Stimulated activated effector memory CD8-positive, alpha-beta T cell treated with anti-CD3 and anti-CD28 coated beads, Interleukin-12 subunit alpha, Interleukin-12 subunit beta, amount 100 ng/mL, for 72 hours (primary cell): Measurements from ENCODE around the gene ACSF2.

ENCODE experiments used
- ATAC-seq: fragments of 150-1000 bp; cut with Tn5 transposase; 2 replicates; pipeline ENCODE4 v1.10.0; 2021
- DNase-seq, 2 donors: peaks; one replicate each; pipeline ENCODE4 v3.0.0; 2021 to 2022; ENCODE audit warnings: low spot score in 2 of 2
- H3K27ac Mint-ChIP-seq: one replicate; pipeline ENCODE4 v1.8.0; 2022; ENCODE audit warnings: mild to moderate bottlenecking, mixed read lengths
- H3K36me3 Mint-ChIP-seq: one replicate; pipeline ENCODE4 v1.8.0; 2022; ENCODE audit warnings: mild to moderate bottlenecking, mixed read lengths
- H3K4me1 Mint-ChIP-seq: one replicate; pipeline ENCODE4 v1.8.0; 2022; ENCODE audit warnings: mixed read lengths
- H3K4me3 Mint-ChIP-seq: one replicate; pipeline ENCODE4 v1.8.0; 2022; ENCODE audit warnings: mild to moderate bottlenecking, mixed read lengths
- H3K9me3 Mint-ChIP-seq: one replicate; pipeline ENCODE4 v1.8.0; 2022; ENCODE audit warnings: mixed read lengths

The ACSF2 gene

GRCh38 chr17:50443505-50443974 is 17.5 kb downstream of the ACSF2 start:
- DNase-seq = no peak
- no peak overlapping the region for H3K4me3 Mint-ChIP-seq
- H3K4me1 Mint-ChIP-seq = peaks cover 5% of the 10 kb centered on the region
- no peak overlapping the region for H3K27ac Mint-ChIP-seq
- H3K9me3 Mint-ChIP-seq = no peaks in the 10 kb centered on the region
- no peaks in the 10 kb centered on the region for H3K36me3 Mint-ChIP-seq
- no peak for ATAC-seq

GRCh38 chr17:50444841-50445715 is 19.1 kb downstream of the ACSF2 start:
- ATAC-seq (no peak), DNase-seq (no peak)
- H3K4me1 Mint-ChIP-seq = peaks cover 5% of the 10 kb centered on the region
- no peaks in the 10 kb centered on the region for H3K9me3 Mint-ChIP-seq
- no peak overlapping the region for H3K4me3 Mint-ChIP-seq
- no peaks in the 10 kb centered on the region for H3K36me3 Mint-ChIP-seq
- H3K27ac Mint-ChIP-seq = no peak overlapping the region

- Mint-ChIP-seq H3K4me1 (no peaks in the 10 kb centered on the region), H3K4me3 (no peak overlapping the region), H3K9me3 (no peaks in the 10 kb centered on the region), H3K27ac (no peak overlapping the region), H3K36me3 (no peaks in the 10 kb centered on the region)
- ATAC-seq = no peak
- no peak for DNase-seq
Observed at GRCh38 chr17:50445730-50446325, 19.8 kb downstream of the ACSF2 start.

GRCh38 chr17:50447870-50448595 is 22.0 kb downstream of the ACSF2 start:
- Mint-ChIP-seq H3K4me3 (no peak overlapping the region), H3K36me3 (no peaks in the 10 kb centered on the region), H3K4me1 (no peaks in the 10 kb centered on the region), H3K27ac (peak overlapping the region; percentile 60), H3K9me3 (no peaks in the 10 kb centered on the region)
- ATAC-seq = no peak
- DNase-seq = no peak

GRCh38 chr17:50448643-50449042 is 22.6 kb downstream of the ACSF2 start:
- Mint-ChIP-seq H3K27ac (peak overlapping the region; percentile 60), H3K9me3 (no peaks in the 10 kb centered on the region), H3K4me3 (no peak overlapping the region), H3K4me1 (no peaks in the 10 kb centered on the region), H3K36me3 (no peaks in the 10 kb centered on the region)
- no peak for ATAC-seq
- DNase-seq = no peak

GRCh38 chr17:50451943-50452629 is 26.1 kb downstream of the ACSF2 start:
- H3K27ac Mint-ChIP-seq = no peak overlapping the region

GRCh38 chr17:50452630-50453300 is 26.7 kb downstream of the ACSF2 start:
- no peak overlapping the region for H3K4me3 Mint-ChIP-seq
- DNase-seq = no peak
- no peak overlapping the region for H3K27ac Mint-ChIP-seq
- H3K9me3 Mint-ChIP-seq = no peaks in the 10 kb centered on the region
- no peaks in the 10 kb centered on the region for H3K4me1 Mint-ChIP-seq
- no peaks in the 10 kb centered on the region for H3K36me3 Mint-ChIP-seq
- ATAC-seq = no peak

More at GRCh38 chr17:50451943-50452629, 26.1 kb downstream of the ACSF2 start:
- Mint-ChIP-seq H3K36me3 (no peaks in the 10 kb centered on the region), H3K9me3 (no peaks in the 10 kb centered on the region), H3K4me3 (no peak overlapping the region), H3K4me1 (no peaks in the 10 kb centered on the region)
- ATAC-seq = no peak
- DNase-seq = no peak

- Mint-ChIP-seq H3K36me3 (no peaks in the 10 kb centered on the region), H3K27ac (no peak overlapping the region), H3K4me3 (no peak overlapping the region), H3K9me3 (no peaks in the 10 kb centered on the region), H3K4me1 (no peaks in the 10 kb centered on the region)
- ATAC-seq (no peak), DNase-seq (no peak)
Observed at GRCh38 chr17:50453901-50454300, 27.9 kb downstream of the ACSF2 start.

GRCh38 chr17:50457621-50458020 is 31.6 kb downstream of the ACSF2 start:
- Mint-ChIP-seq H3K27ac (no peak overlapping the region), H3K36me3 (no peaks in the 10 kb centered on the region), H3K9me3 (no peaks in the 10 kb centered on the region), H3K4me1 (no peaks in the 10 kb centered on the region), H3K4me3 (no peak overlapping the region)
- DNase-seq (no peak), ATAC-seq (no peak)

- no peaks in the 10 kb centered on the region for H3K9me3 Mint-ChIP-seq
- ATAC-seq = no peak
- DNase-seq = no peak
- H3K4me3 Mint-ChIP-seq = no peak overlapping the region
- no peak overlapping the region for H3K27ac Mint-ChIP-seq
- no peaks in the 10 kb centered on the region for H3K4me1 Mint-ChIP-seq
- H3K36me3 Mint-ChIP-seq = no peaks in the 10 kb centered on the region
Observed at GRCh38 chr17:50458270-50458669, 32.3 kb downstream of the ACSF2 start.

- no peak for DNase-seq
Observed at GRCh38 chr17:50458701-50459676, 33.0 kb downstream of the ACSF2 start.

GRCh38 chr17:50459756-50460155 is 33.7 kb downstream of the ACSF2 start:
- DNase-seq (no peak), ATAC-seq (no peak)
- no peaks in the 10 kb centered on the region for H3K9me3 Mint-ChIP-seq
- no peak overlapping the region for H3K4me3 Mint-ChIP-seq
- H3K27ac Mint-ChIP-seq = no peak overlapping the region
- peaks cover 3% of the 10 kb centered on the region for H3K4me1 Mint-ChIP-seq
- no peaks in the 10 kb centered on the region for H3K36me3 Mint-ChIP-seq

More at GRCh38 chr17:50458701-50459676, 33.0 kb downstream of the ACSF2 start:
- Mint-ChIP-seq H3K4me1 (no peaks in the 10 kb centered on the region), H3K27ac (no peak overlapping the region), H3K36me3 (no peaks in the 10 kb centered on the region), H3K9me3 (no peaks in the 10 kb centered on the region), H3K4me3 (no peak overlapping the region)
- no peak for ATAC-seq

GRCh38 chr17:50460831-50461526 is 35.0 kb downstream of the ACSF2 start:
- Mint-ChIP-seq H3K27ac (no peak overlapping the region), H3K4me3 (no peak overlapping the region), H3K9me3 (no peaks in the 10 kb centered on the region), H3K36me3 (no peaks in the 10 kb centered on the region), H3K4me1 (peaks cover 10% of the 10 kb centered on the region)
- DNase-seq (no peak), ATAC-seq (no peak)
